Stimulated activated CD4-positive, alpha-beta T cell treated with anti-CD3 and anti-CD28 coated beads, Interleukin-1b, Interleukin-23, amount 100 ng/mL, for 48 hours (primary cell): Measurements from ENCODE around the gene RPS6KB2.
A peak's percentile ranks its signal among the peaks of the same experiment; 100 is the strongest.
"Not testable (repeated sequence)": the region's sequence is repeated elsewhere in the genome, so short reads cannot be mapped to it uniquely, and the experiment has no call there.

Experiments
- DNase-seq: peaks from one replicate; pipeline ENCODE4 v3.0.0-alpha.2; 2020

The RPS6KB2 gene

GRCh38 chr11:67411785-67412152 is 16.5 kb upstream of the RPS6KB2 start:
- DNase-seq = no peak

GRCh38 chr11:67412495-67413179 is 15.7 kb upstream of the RPS6KB2 start:
- DNase-seq = no peak

GRCh38 chr11:67413266-67413849 is 14.9 kb upstream of the RPS6KB2 start:
- no peak for DNase-seq

- DNase-seq = no peak
Measured at GRCh38 chr11:67415501-67416304, 12.6 kb upstream of the RPS6KB2 start, which contains the start of gene CARNS1. Gene CARNS1 (plus strand): TSS chr11:67415678. CDS start chr11:67416200, 522 bp downstream.

- DNase-seq = peak; percentile 58
Measured at GRCh38 chr11:67416416-67417335, 11.6 kb upstream of the RPS6KB2 start.

- DNase-seq = no peak
Measured at GRCh38 chr11:67417425-67417824, 10.9 kb upstream of the RPS6KB2 start.

GRCh38 chr11:67418476-67419281 is 9.6 kb upstream of the RPS6KB2 start:
- no peak for DNase-seq

- DNase-seq = no peak
Measured at GRCh38 chr11:67419325-67420049, 8.8 kb upstream of the RPS6KB2 start.

- DNase-seq = no peak
Measured at GRCh38 chr11:67420147-67420645, 8.1 kb upstream of the RPS6KB2 start.

- DNase-seq = peak; percentile 97
Measured at GRCh38 chr11:67420646-67421429, 7.5 kb upstream of the RPS6KB2 start.

GRCh38 chr11:67421430-67422031 is 6.8 kb upstream of the RPS6KB2 start:
- no peak for DNase-seq

GRCh38 chr11:67422891-67423290 is 5.4 kb upstream of the RPS6KB2 start:
- DNase-seq = no peak

- no peak for DNase-seq
Measured at GRCh38 chr11:67423466-67423865, 4.8 kb upstream of the RPS6KB2 start.

- no peak for DNase-seq
Measured at GRCh38 chr11:67423891-67424613, 4.2 kb upstream of the RPS6KB2 start.

GRCh38 chr11:67427364-67427859 is 882 bp upstream of the RPS6KB2 start:
- not testable (repeated sequence) for DNase-seq

GRCh38 chr11:67429038-67429668 is 859 bp downstream of the RPS6KB2 start:
- DNase-seq = no peak

- DNase-seq = no peak
Measured at GRCh38 chr11:67429722-67430121, 1.4 kb downstream of the RPS6KB2 start.
